ENCODE data around the gene FAF1. TPM values are rescaled to one million over a fixed set of nuclear protein-coding genes. Genes with fewer than 3 reads are reported as not detected.

Gene FAF1
- total and polyA plus RNA-seq, 2 of the 8 experiments (the other 6 are each of a cell fraction or from before 2014, with no cell fraction given) = 10.8 to 65.9 TPM

DNA sequence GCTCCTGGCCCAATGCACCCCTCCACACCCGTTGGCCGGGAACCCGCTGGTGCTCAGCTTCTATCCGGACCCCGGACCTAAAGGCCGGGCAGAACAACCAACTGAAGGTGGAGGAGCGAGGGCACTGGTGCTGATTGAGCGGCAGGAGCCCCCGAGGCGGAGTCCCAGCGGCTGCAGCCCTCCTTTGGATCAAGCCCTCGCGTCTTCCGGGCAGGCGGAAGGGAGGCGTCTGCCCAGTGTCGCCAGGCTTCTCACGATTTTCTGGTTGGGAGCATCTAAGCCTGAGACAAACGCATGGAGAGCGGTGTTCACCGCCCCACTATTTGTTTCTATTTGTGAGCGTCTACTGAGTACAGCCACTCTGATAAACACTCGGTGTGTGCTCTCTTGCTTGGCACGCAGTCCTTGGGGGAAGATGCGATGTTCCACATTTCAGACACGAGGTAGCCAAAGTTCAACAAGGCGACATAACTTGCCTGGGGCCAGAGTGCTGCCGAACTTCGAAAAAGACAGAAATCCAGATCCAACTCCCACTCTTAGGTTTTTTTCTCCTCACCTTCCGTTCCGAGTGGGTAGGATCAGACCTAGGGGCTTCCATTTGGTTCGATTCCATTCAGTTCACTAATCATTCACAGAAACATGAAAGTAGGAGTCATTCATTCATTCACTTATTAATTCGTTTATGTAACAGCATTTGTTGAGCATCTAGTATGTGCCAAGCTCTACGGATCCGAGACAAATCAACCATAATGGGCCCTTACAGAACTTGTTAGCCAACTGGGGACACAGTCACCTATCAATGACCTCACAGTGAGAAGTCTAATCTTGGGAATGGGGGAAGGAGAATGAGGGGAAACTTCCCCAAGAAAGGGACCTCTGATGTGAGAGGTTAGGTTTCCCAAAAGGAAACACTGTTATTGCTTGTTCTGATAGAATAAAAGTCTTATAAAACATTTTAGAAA lies 532.0 kb downstream of the FAF1 start (continued):
- TF ChIP-seq, protein P1, sequence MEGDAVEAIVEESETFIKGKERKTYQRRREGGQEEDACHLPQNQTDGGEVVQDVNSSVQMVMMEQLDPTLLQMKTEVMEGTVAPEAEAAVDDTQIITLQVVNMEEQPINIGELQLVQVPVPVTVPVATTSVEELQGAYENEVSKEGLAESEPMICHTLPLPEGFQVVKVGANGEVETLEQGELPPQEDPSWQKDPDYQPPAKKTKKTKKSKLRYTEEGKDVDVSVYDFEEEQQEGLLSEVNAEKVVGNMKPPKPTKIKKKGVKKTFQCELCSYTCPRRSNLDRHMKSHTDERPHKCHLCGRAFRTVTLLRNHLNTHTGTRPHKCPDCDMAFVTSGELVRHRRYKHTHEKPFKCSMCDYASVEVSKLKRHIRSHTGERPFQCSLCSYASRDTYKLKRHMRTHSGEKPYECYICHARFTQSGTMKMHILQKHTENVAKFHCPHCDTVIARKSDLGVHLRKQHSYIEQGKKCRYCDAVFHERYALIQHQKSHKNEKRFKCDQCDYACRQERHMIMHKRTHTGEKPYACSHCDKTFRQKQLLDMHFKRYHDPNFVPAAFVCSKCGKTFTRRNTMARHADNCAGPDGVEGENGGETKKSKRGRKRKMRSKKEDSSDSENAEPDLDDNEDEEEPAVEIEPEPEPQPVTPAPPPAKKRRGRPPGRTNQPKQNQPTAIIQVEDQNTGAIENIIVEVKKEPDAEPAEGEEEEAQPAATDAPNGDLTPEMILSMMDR (IDR thresholded peaks at IDR 0.05; ENCODE audit: control extremely low read depth in 1 of 3, insufficient read depth in 1 of 3, low read depth in 1 of 3, low read length in 3 of 3) = no peak
- TF ChIP-seq, protein P2, sequence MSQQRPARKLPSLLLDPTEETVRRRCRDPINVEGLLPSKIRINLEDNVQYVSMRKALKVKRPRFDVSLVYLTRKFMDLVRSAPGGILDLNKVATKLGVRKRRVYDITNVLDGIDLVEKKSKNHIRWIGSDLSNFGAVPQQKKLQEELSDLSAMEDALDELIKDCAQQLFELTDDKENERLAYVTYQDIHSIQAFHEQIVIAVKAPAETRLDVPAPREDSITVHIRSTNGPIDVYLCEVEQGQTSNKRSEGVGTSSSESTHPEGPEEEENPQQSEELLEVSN (IDR thresholded peaks at IDR 0.05) = peak; percentile 61; the same call in 1 of the 2 replicates
- TF ChIP-seq JUND (IDR thresholded peaks at IDR 0.05; ENCODE audit: low read length) (no peak), CHD1 (IDR thresholded peaks at IDR 0.05; ENCODE audit: low read depth, low read length) (no peak), SIRT6 (IDR thresholded peaks at IDR 0.05; ENCODE audit: low read length) (no peak), RFX5 (IDR thresholded peaks at IDR 0.05; ENCODE audit: borderline replicate concordance, low read depth, low read length) (no peak), NANOG (IDR thresholded peaks at IDR 0.05; ENCODE audit: insufficient read depth, low read depth, low read length, poor library complexity, severe bottlenecking) (no peak), SIN3A (conservative IDR thresholded peaks at IDR 0.05 in 1 of 2, IDR thresholded peaks at IDR 0.05 in 1 of 2; ENCODE audit: low read depth in 1 of 2, low read length in 2 of 2) (no peak), SAP30 (IDR thresholded peaks at IDR 0.05; ENCODE audit: insufficient read depth, insufficient replicate concordance, low read length) (no peak), EZH2 (IDR thresholded peaks at IDR 0.05; ENCODE audit: low read depth, low read length, severe bottlenecking) (peak; percentile 99)

All from H1 (cell line).